ENCODE data around the gene CPN1. TPM values are rescaled to one million over a fixed set of nuclear protein-coding genes. Genes with fewer than 3 reads are reported as not detected.
A peak's percentile ranks its signal among the peaks of the same experiment; 100 is the strongest.

The CPN1 gene
- total and polyA plus RNA-seq, 2 donors (not counting 3 experiments of a cell fraction or from before 2014, with no cell fraction given) = not detected

GRCh38 chr10:100022403-100022802 lies 59.3 kb downstream of the CPN1 start:
- Histone ChIP-seq H3K9me3 (replicated peaks; ENCODE audit: control insufficient read depth, insufficient read depth, low read length) (no peaks in the 10 kb centered on the region), H3K9me1 (replicated peaks; ENCODE audit: control insufficient read depth, extremely low read depth, insufficient read depth, low read length) (no peaks in the 10 kb centered on the region), H3K79me2 (ENCODE audit: control insufficient read depth, insufficient read depth, low read length) (no peaks in the 10 kb centered on the region), H2AFZ (ENCODE audit: low read depth, low read length) (no peak overlapping the region), H3K36me3 (ENCODE audit: control insufficient read depth in 2 of 2, extremely low read depth in 1 of 2, insufficient read depth in 2 of 2, low read length in 2 of 2) (no peaks in the 10 kb centered on the region), H3K27ac (ENCODE audit: insufficient read depth, low read depth, low read length) (no peak overlapping the region), H3K4me1 (ENCODE audit: control insufficient read depth, extremely low read depth, insufficient read depth, low read length) (no peaks in the 10 kb centered on the region), H3K9ac (replicated peaks; ENCODE audit: extremely low read depth, insufficient read depth, low read length) (no peak overlapping the region), H4K20me1 (replicated peaks; ENCODE audit: control insufficient read depth, extremely low read depth, insufficient read depth, low read length) (no peaks in the 10 kb centered on the region), H3K4me3 (replicated peaks in 1 of 3; ENCODE audit: insufficient read depth in 1 of 3, low read depth in 1 of 3, low read length in 3 of 3) (no peak overlapping the region), H3K27me3 (ENCODE audit: control insufficient read depth in 2 of 2, insufficient read depth in 2 of 2, low read length in 2 of 2) (peaks cover 0 to 2% of the 10 kb centered on the region in 2 experiments), H3K4me2 (ENCODE audit: insufficient read depth, low read length) (no peak overlapping the region)
- dilution Hi-C loops (cut with MboI; ENCODE audit: extremely low pct_ligation_motif_present, low sequenced_read_pairs) (no loop called here), intact Hi-C loops (cut with micrococcal nuclease) (no loop called here)
- FAIRE-seq = peak; percentile 21
- POLR2A ChIA-PET = no interaction called here
- DNase-seq (ENCODE audit: low read depth, low spot score) = no peak
- CTCF ChIA-PET = interaction anchor here (1.5 to 2.9 kb wide), 4 partner anchors 13 to 176 kb away, joined by 3 to 21 read pairs (median 8); partner anchors contain the start of gene DNMBP
- no TSS peak for BruUV-seq (replicated peaks)
- TF ChIP-seq CTCF (IDR thresholded peaks at IDR 0.05; ENCODE audit: extremely low read depth in 1 of 2, insufficient read depth in 1 of 2, low read depth in 1 of 2, low read length in 2 of 2) (no peak), FOS (IDR thresholded peaks at IDR 0.05; ENCODE audit: borderline replicate concordance, insufficient read depth, low read length) (no peak), GATA2 (IDR thresholded peaks at IDR 0.05; ENCODE audit: insufficient read depth, insufficient read length, low read depth, low read length) (no peak), POLR2A (IDR thresholded peaks at IDR 0.05; ENCODE audit: low read depth, low read length) (no peak), POLR2AphosphoS5 (IDR thresholded peaks at IDR 0.05; ENCODE audit: insufficient read depth, low read depth, low read length) (no peak), MAX (IDR thresholded peaks at IDR 0.05; ENCODE audit: insufficient read depth, insufficient read length) (no peak), EZH2 (IDR thresholded peaks at IDR 0.05; ENCODE audit: borderline replicate concordance, low read depth, low read length, severe bottlenecking) (no peak), JUN (IDR thresholded peaks at IDR 0.05; ENCODE audit: borderline replicate concordance, insufficient read depth, insufficient read length, low read depth) (no peak), MYC (IDR thresholded peaks at IDR 0.05; ENCODE audit: low read depth, low read length) (no peak)
